ENCODE measurements around the gene ADAM17. TPM values are rescaled to one million over a fixed set of nuclear protein-coding genes. Genes with fewer than 3 reads are reported as not detected.

ADAM17 gene
- polyA plus RNA-seq, 2 donors = 8.1 to 9.8 TPM

DNA sequence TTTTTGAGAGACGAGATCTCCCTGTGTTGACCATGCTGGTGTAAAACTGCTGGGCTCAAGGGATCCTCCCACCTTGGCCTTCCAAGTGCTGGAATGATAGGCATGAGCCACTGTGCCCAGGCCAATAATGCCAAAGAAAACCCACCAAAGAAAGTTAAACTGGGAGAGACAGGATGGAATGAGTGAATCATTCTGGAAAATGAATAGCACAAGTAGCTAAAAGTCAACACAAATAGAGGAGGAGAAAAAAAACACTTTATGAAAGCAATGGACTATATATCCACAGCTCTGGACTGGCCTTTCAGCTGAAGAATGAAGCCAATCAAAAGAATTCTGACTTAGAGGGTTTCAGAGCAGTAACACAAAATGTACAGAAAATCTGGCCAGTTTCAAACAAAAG is 57.4 kb downstream of the ADAM17 start:
- Histone ChIP-seq H3K36me3 (ENCODE audit: control insufficient read depth in 2 of 2, insufficient read depth in 2 of 2, low read length in 1 of 2) (peaks cover 15 to 17% of the 10 kb centered on the region in 2 donors), H3K9me3 (ENCODE audit: control insufficient read depth in 2 of 2, insufficient read depth in 1 of 2, low read depth in 1 of 2, low read length in 1 of 2) (no peaks in the 10 kb centered on the region), H3K27me3 (ENCODE audit: control insufficient read depth in 1 of 2, insufficient read depth in 2 of 2, low read length in 2 of 2) (no peaks in the 10 kb centered on the region), H3K4me3 (ENCODE audit: low read depth in 1 of 2, low read length in 2 of 2) (no peak overlapping the region), H3K4me1 (ENCODE audit: control insufficient read depth in 2 of 2, insufficient read depth in 2 of 2, low read length in 1 of 2) (no peaks in the 10 kb centered on the region), H3K27ac (ENCODE audit: low read depth in 2 of 2, low read length in 1 of 2) (no peak overlapping the region)
- 61 to 74% methylated on average over 1 of the region's 1 CpG for WGBS, 2 donors

DNA sequence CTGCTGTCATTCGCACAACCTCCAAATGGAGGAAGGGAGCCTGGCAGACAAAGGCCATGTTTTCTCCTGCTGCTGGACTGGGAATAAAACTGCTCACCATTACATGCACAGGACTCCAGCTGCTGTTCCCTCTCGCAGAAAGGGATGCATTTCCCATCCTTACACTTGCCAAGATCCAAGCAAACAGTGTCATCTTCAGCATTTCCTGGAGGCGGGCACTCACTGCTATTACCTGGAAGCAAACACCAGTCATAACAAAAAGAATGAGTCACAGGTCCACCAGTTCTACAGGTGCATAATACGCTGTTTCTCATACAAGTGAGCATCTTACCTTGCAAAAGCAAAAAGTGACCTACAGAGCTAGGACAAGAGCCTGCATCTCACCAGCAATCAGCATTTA is 58.6 kb downstream of the ADAM17 start:
- H3K27me3 ChIP-seq (ENCODE audit: control insufficient read depth in 1 of 2, insufficient read depth in 2 of 2, low read length in 2 of 2) = no peaks in the 10 kb centered on the region
- no peak overlapping the region for H3K4me3 ChIP-seq (ENCODE audit: low read depth in 1 of 2, low read length in 2 of 2)
- H3K27ac ChIP-seq (ENCODE audit: low read depth in 2 of 2, low read length in 1 of 2) = peak overlapping the region in 1 of 2 donors; percentile 38
- H3K36me3 ChIP-seq (ENCODE audit: control insufficient read depth in 2 of 2, insufficient read depth in 2 of 2, low read length in 1 of 2) = peaks cover 13 to 20% of the 10 kb centered on the region in 2 donors
- H3K4me1 ChIP-seq (ENCODE audit: control insufficient read depth in 2 of 2, insufficient read depth in 2 of 2, low read length in 1 of 2) = no peaks in the 10 kb centered on the region
- WGBS, 2 donors = 80 to 86% methylated on average over 4 of the region's 4 CpGs
- H3K9me3 ChIP-seq (ENCODE audit: control insufficient read depth in 2 of 2, insufficient read depth in 1 of 2, low read depth in 1 of 2, low read length in 1 of 2) = no peaks in the 10 kb centered on the region

DNA sequence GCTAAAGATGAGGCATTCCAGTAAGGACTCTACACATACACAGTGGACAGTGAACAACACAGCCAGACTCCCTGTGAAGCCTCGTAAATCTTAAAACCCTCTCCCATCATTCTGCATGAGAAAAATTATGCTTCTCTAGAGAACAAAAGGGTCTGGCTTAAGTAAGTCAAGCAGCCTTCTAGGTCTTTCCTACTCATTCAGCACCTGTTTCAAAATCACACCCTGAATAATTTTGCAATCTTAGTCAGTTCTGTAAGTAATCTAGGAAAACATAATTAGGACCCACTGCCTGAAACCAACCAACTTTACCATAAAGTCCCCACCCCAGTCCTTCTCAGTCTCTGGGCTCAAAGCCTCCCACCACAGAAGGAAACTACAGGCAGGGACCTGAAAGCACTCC is 61.5 kb downstream of the ADAM17 start:
- H3K27ac ChIP-seq (ENCODE audit: low read depth in 2 of 2, low read length in 1 of 2) = no peak overlapping the region
- no peaks in the 10 kb centered on the region for H3K27me3 ChIP-seq (ENCODE audit: control insufficient read depth in 1 of 2, insufficient read depth in 2 of 2, low read length in 2 of 2)
- H3K4me3 ChIP-seq (ENCODE audit: low read depth in 1 of 2, low read length in 2 of 2) = no peak overlapping the region
- 83 to 87% methylated on average over 1 of the region's 1 CpG for WGBS, 2 donors
- peaks cover 24 to 28% of the 10 kb centered on the region in 2 donors for H3K36me3 ChIP-seq (ENCODE audit: control insufficient read depth in 2 of 2, insufficient read depth in 2 of 2, low read length in 1 of 2)
- no peaks in the 10 kb centered on the region for H3K9me3 ChIP-seq (ENCODE audit: control insufficient read depth in 2 of 2, insufficient read depth in 1 of 2, low read depth in 1 of 2, low read length in 1 of 2)
- H3K4me1 ChIP-seq (ENCODE audit: control insufficient read depth in 2 of 2, insufficient read depth in 2 of 2, low read length in 1 of 2) = no peaks in the 10 kb centered on the region

DNA sequence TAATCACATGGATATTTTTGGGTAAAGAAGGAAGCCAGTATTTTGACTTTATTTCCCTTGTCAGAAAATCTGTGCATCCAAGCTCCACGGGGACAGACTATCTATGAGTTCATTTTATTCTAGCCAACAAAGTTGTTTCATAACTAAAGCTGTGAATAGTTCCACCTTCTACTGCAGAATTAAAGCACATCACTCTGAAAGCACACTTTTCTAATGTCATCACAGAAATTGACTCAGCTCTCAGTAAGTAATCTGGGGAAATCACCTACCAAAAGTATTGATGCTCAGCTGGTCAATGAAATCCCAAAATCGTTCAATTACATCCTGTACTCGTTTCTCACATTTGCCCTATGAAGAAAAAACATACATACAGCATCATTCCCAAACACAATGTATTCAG is 62.2 kb downstream of the ADAM17 start:
- Histone ChIP-seq H3K36me3 (ENCODE audit: control insufficient read depth in 2 of 2, insufficient read depth in 2 of 2, low read length in 1 of 2) (peaks cover 24 to 28% of the 10 kb centered on the region in 2 donors), H3K27me3 (ENCODE audit: control insufficient read depth in 1 of 2, insufficient read depth in 2 of 2, low read length in 2 of 2) (no peaks in the 10 kb centered on the region), H3K27ac (ENCODE audit: low read depth in 2 of 2, low read length in 1 of 2) (no peak overlapping the region), H3K4me3 (ENCODE audit: low read depth in 1 of 2, low read length in 2 of 2) (no peak overlapping the region), H3K4me1 (ENCODE audit: control insufficient read depth in 2 of 2, insufficient read depth in 2 of 2, low read length in 1 of 2) (no peaks in the 10 kb centered on the region), H3K9me3 (ENCODE audit: control insufficient read depth in 2 of 2, insufficient read depth in 1 of 2, low read depth in 1 of 2, low read length in 1 of 2) (no peaks in the 10 kb centered on the region)
- 74 to 78% methylated on average over 3 of the region's 3 CpGs for WGBS, 2 donors

DNA sequence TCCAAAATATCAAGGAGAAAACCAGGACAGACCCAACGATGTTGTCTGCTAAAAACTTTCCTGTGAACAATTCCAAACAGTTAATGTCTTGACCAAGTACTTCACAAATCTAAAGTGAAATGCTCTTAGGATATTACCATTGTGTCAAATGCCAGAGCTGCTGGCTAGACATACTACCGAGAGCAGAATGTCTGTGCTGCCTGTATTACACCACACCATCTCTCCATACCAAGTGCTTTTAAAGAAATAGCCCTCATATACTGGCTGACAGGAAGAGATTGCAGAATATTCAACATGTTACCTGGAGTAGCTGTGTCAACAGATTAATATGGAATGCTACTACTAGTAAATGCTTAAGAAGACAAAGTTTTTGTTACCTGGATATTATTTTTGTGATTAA is 62.7 kb downstream of the ADAM17 start:
- H3K4me3 ChIP-seq (ENCODE audit: low read depth in 1 of 2, low read length in 2 of 2) = no peak overlapping the region
- H3K9me3 ChIP-seq (ENCODE audit: control insufficient read depth in 2 of 2, insufficient read depth in 1 of 2, low read depth in 1 of 2, low read length in 1 of 2) = no peaks in the 10 kb centered on the region
- no peaks in the 10 kb centered on the region for H3K27me3 ChIP-seq (ENCODE audit: control insufficient read depth in 1 of 2, insufficient read depth in 2 of 2, low read length in 2 of 2)
- H3K4me1 ChIP-seq (ENCODE audit: control insufficient read depth in 2 of 2, insufficient read depth in 2 of 2, low read length in 1 of 2) = no peaks in the 10 kb centered on the region
- H3K27ac ChIP-seq (ENCODE audit: low read depth in 2 of 2, low read length in 1 of 2) = no peak overlapping the region
- H3K36me3 ChIP-seq (ENCODE audit: control insufficient read depth in 2 of 2, insufficient read depth in 2 of 2, low read length in 1 of 2) = peaks cover 21 to 28% of the 10 kb centered on the region in 2 donors
- WGBS, 2 donors = 54 to 68% methylated on average over 2 of the region's 2 CpGs

DNA sequence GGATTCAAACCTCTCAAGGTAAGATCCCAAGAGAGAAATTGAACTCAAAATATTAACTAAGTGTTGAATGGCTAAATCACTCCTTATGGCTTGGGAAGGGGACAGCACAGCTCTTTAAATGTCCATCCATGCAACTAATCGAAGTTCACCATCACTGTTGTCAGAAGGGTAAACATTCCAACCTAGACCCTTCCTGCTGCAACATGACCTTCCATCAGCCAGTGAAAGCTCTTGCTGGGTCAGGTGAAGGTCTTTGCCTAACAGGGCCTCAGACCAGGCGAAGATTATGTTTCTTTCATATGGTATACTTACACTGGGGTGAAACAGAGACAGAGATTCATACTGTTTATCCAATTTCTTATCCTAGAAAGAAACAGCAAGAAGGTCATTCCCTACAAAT is 64.8 kb downstream of the ADAM17 start:
- WGBS, 2 donors = 75 to 79% methylated on average over 2 of the region's 2 CpGs
- H3K9me3 ChIP-seq (ENCODE audit: control insufficient read depth in 2 of 2, insufficient read depth in 1 of 2, low read depth in 1 of 2, low read length in 1 of 2) = no peaks in the 10 kb centered on the region
- H3K27me3 ChIP-seq (ENCODE audit: control insufficient read depth in 1 of 2, insufficient read depth in 2 of 2, low read length in 2 of 2) = no peaks in the 10 kb centered on the region
- H3K36me3 ChIP-seq (ENCODE audit: control insufficient read depth in 2 of 2, insufficient read depth in 2 of 2, low read length in 1 of 2) = peaks cover 15 to 24% of the 10 kb centered on the region in 2 donors
- no peak overlapping the region for H3K4me3 ChIP-seq (ENCODE audit: low read depth in 1 of 2, low read length in 2 of 2)
- no peak overlapping the region for H3K27ac ChIP-seq (ENCODE audit: low read depth in 2 of 2, low read length in 1 of 2)
- no peaks in the 10 kb centered on the region for H3K4me1 ChIP-seq (ENCODE audit: control insufficient read depth in 2 of 2, insufficient read depth in 2 of 2, low read length in 1 of 2)

DNA sequence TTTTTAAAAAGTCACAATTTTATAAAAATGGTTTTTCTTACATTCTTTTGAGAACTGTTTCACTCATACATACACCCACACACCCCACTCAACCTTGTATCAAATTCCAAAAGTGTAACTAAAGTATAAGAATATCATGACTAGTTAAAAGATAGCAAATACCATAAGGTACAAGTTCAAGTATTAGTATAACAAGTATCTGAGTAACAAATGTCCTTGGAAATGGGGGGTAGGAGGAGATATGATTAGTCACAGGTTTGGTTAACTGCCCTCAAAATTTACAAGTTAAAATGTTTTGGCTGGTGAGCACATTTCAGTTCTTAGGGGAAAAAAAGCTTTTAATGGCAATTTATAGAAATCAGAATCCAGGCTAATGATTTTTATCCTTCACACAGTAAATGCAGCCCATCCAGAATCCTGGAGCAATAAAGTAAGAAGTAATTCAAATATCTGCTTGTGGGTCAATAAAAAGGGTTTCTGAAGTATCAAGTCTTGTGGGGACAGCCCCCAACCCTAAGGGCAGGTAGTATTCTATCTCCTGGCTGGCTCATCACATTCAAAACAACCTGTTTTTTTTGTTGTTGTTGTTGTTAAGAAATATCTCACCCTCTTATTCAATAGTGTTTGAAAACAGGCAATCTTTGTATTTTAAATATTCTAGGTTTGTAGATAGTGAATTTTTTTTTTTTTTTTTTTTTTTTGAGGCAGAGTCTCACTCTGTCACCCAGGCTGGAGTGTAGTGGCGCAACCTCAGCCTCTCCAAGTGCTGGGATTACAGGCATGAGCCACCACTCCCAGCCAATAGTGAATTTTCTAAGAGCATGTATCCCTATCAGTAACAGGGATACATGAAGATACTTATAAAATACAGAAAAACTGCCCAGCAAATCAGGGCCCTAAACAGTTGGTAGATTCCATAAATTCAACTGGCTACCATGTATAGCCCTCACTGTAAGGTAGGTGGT is 66.8 kb downstream of the ADAM17 start:
- Histone ChIP-seq H3K27me3 (ENCODE audit: control insufficient read depth in 1 of 2, insufficient read depth in 2 of 2, low read length in 2 of 2) (no peaks in the 10 kb centered on the region), H3K36me3 (ENCODE audit: control insufficient read depth in 2 of 2, insufficient read depth in 2 of 2, low read length in 1 of 2) (peaks cover 25 to 32% of the 10 kb centered on the region in 2 donors), H3K4me1 (ENCODE audit: control insufficient read depth in 2 of 2, insufficient read depth in 2 of 2, low read length in 1 of 2) (no peaks in the 10 kb centered on the region), H3K27ac (ENCODE audit: low read depth in 2 of 2, low read length in 1 of 2) (no peak overlapping the region), H3K9me3 (ENCODE audit: control insufficient read depth in 2 of 2, insufficient read depth in 1 of 2, low read depth in 1 of 2, low read length in 1 of 2) (no peaks in the 10 kb centered on the region), H3K4me3 (ENCODE audit: low read depth in 1 of 2, low read length in 2 of 2) (no peak overlapping the region)
- 100% methylated on average over 1 of the region's 1 CpG for WGBS, 2 donors

DNA sequence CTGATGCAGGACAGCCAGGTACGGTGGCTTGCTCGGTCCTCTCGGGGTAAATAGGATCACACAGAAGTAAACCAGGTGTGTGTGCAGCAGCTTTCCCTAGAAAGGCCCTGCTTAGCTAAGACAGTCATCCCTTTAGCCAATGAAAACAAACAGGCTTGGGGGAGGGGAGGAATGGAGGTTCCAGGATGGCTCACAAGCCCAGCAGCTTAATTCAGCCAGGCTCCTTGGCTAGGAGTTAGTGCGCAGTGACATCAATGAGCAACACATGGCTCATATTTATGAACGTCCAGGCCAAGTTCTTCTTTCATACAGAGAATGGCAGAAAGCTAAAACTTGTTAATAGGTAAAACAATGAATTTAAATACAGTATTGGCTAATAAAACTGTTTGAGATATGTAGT is 71.1 kb downstream of the ADAM17 start:
- peaks cover 28% of the 10 kb centered on the region in 2 donors for H3K36me3 ChIP-seq (ENCODE audit: control insufficient read depth in 2 of 2, insufficient read depth in 2 of 2, low read length in 1 of 2)

DNA sequence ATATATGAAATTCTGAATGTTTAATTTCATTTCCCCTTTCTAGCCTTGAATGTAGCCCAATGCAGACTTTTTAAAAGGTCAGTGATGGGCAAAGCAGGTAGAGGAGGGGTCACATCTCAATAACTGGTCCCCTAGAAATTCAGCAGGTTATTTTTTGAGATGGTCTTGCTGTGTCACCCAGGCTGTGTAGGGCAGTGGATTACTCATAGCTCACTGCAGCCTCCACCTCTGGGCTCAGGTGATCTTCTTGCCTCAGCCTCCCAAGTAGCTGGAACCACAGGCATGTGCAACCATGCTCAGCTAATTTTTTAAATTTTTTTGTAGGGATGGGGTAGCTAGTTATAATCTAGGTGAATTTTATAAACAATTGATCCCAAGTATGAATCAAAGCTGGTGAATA is 72.5 kb downstream of the ADAM17 start:
- H3K36me3 ChIP-seq (ENCODE audit: control insufficient read depth in 2 of 2, insufficient read depth in 2 of 2, low read length in 1 of 2) = peaks cover 28% of the 10 kb centered on the region in 2 donors

More for the DNA sequence above, 71.1 kb downstream of the ADAM17 start:
- no peak overlapping the region for H3K27ac ChIP-seq (ENCODE audit: low read depth in 2 of 2, low read length in 1 of 2)
- no peaks in the 10 kb centered on the region for H3K27me3 ChIP-seq (ENCODE audit: control insufficient read depth in 1 of 2, insufficient read depth in 2 of 2, low read length in 2 of 2)
- no peak overlapping the region for H3K4me3 ChIP-seq (ENCODE audit: low read depth in 1 of 2, low read length in 2 of 2)
- no peaks in the 10 kb centered on the region for H3K4me1 ChIP-seq (ENCODE audit: control insufficient read depth in 2 of 2, insufficient read depth in 2 of 2, low read length in 1 of 2)
- 82 to 86% methylated on average over 5 of the region's 5 CpGs for WGBS, 2 donors
- H3K9me3 ChIP-seq (ENCODE audit: control insufficient read depth in 2 of 2, insufficient read depth in 1 of 2, low read depth in 1 of 2, low read length in 1 of 2) = no peaks in the 10 kb centered on the region

DNA sequence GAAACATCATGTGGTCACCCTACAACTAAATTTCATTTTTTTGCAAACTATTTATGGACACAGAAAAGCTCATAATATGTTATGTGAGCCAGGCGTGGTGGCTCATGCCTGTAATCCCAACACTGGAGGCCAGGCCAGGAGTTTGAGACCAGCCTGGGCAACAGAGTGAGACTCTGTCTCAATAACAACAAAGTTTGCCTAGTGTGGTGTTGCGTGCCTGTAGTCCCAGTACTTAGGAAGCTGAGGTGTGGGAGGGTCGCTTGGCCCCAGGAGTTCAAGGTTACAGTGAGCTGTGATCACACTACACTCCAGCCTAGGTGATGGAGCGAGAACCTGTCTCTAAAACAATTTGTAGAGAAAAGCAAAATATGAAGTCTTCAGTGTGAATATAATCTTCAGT is 75.5 kb downstream of the ADAM17 start:
- H3K36me3 ChIP-seq (ENCODE audit: control insufficient read depth in 2 of 2, insufficient read depth in 2 of 2, low read length in 1 of 2) = peaks cover 22 to 23% of the 10 kb centered on the region in 2 donors
- WGBS, 2 donors = 95 to 97% methylated on average over 4 of the region's 4 CpGs
- H3K9me3 ChIP-seq (ENCODE audit: control insufficient read depth in 2 of 2, insufficient read depth in 1 of 2, low read depth in 1 of 2, low read length in 1 of 2) = no peaks in the 10 kb centered on the region
- H3K27me3 ChIP-seq (ENCODE audit: control insufficient read depth in 1 of 2, insufficient read depth in 2 of 2, low read length in 2 of 2) = no peaks in the 10 kb centered on the region
- H3K4me3 ChIP-seq (ENCODE audit: low read depth in 1 of 2, low read length in 2 of 2) = no peak overlapping the region
- H3K27ac ChIP-seq (ENCODE audit: low read depth in 2 of 2, low read length in 1 of 2) = no peak overlapping the region
- no peaks in the 10 kb centered on the region for H3K4me1 ChIP-seq (ENCODE audit: control insufficient read depth in 2 of 2, insufficient read depth in 2 of 2, low read length in 1 of 2)

More for the DNA sequence above, 72.5 kb downstream of the ADAM17 start:
- Histone ChIP-seq H3K4me3 (ENCODE audit: low read depth in 1 of 2, low read length in 2 of 2) (no peak overlapping the region), H3K27me3 (ENCODE audit: control insufficient read depth in 1 of 2, insufficient read depth in 2 of 2, low read length in 2 of 2) (no peaks in the 10 kb centered on the region), H3K9me3 (ENCODE audit: control insufficient read depth in 2 of 2, insufficient read depth in 1 of 2, low read depth in 1 of 2, low read length in 1 of 2) (no peaks in the 10 kb centered on the region), H3K27ac (ENCODE audit: low read depth in 2 of 2, low read length in 1 of 2) (no peak overlapping the region), H3K4me1 (ENCODE audit: control insufficient read depth in 2 of 2, insufficient read depth in 2 of 2, low read length in 1 of 2) (no peaks in the 10 kb centered on the region)

Measured in esophagus (tissue), 2 donors.